Type B pancreatic cell (in vitro differentiated cells): ENCODE results near the gene ZNF512B. TPM values are rescaled to one million over a fixed set of nuclear protein-coding genes. Genes with fewer than 3 reads are reported as not detected.
A peak's percentile ranks its signal among the peaks of the same experiment; 100 is the strongest.

Source experiments
- DNase-seq: peaks from one replicate; pipeline ENCODE4 v3.0.0; 2021; ENCODE audit warnings: mixed read lengths; ENCODE audit not compliant: unreplicated experiment; ENCODE audit errors: extremely low spot score
- H3K27ac Mint-ChIP-seq: 2 replicates; pipeline ENCODE4 v1.8.0; 2021; ENCODE audit warnings: mild to moderate bottlenecking, mixed read lengths
- H3K27me3 Mint-ChIP-seq: 2 replicates; pipeline ENCODE4 v1.8.0; 2021; ENCODE audit warnings: mixed read lengths
- H3K36me3 Mint-ChIP-seq: 2 replicates; pipeline ENCODE4 v1.8.0; 2021; ENCODE audit warnings: mixed read lengths
- H3K4me1 Mint-ChIP-seq: one replicate; pipeline ENCODE4 v1.8.0; 2021; ENCODE audit warnings: mixed read lengths; ENCODE audit not compliant: unreplicated experiment
- H3K4me3 Mint-ChIP-seq: 2 replicates; pipeline ENCODE4 v1.8.0; 2021; ENCODE audit warnings: mild to moderate bottlenecking, mixed read lengths
- H3K9me3 Mint-ChIP-seq: 2 replicates; pipeline ENCODE4 v1.8.0; 2021; ENCODE audit warnings: mixed read lengths
- microRNA-seq: library from miRNA; unstranded; fragments of <30 nt; microRNA quantifications from one replicate; pipeline ENCODE4, GENCODE V29; 2020
- total RNA-seq: library from RNA; stranded (reverse); gene quantifications from 2 replicates; pipeline ENCODE4 v1.2.1, GENCODE V29; 2021; ENCODE audit warnings: low replicate concordance
- TF ChIP-seq, protein P1 (sequence below): fragments of 200-600 bp; sonication (generic); conservative IDR thresholded peaks from 2 replicates; pipeline ENCODE4 v1.5.0; 2021; ENCODE audit warnings: antibody characterized with exemption, mild to moderate bottlenecking

ZNF512B gene
- total RNA-seq, 1 donor from 2014 or later, result 40.8 TPM

GRCh38 chr20:63908008-63908682 is 61.6 kb downstream of the ZNF512B start:
- Mint-ChIP-seq H3K27me3 (no peaks in the 10 kb centered on the region), H3K27ac (peak overlapping the region; percentile 24), H3K4me1 (peaks cover 22% of the 10 kb centered on the region), H3K9me3 (no peaks in the 10 kb centered on the region), H3K36me3 (peaks cover 9% of the 10 kb centered on the region), H3K4me3 (no peak overlapping the region)
- no peak for DNase-seq
- TF ChIP-seq, protein P1, sequence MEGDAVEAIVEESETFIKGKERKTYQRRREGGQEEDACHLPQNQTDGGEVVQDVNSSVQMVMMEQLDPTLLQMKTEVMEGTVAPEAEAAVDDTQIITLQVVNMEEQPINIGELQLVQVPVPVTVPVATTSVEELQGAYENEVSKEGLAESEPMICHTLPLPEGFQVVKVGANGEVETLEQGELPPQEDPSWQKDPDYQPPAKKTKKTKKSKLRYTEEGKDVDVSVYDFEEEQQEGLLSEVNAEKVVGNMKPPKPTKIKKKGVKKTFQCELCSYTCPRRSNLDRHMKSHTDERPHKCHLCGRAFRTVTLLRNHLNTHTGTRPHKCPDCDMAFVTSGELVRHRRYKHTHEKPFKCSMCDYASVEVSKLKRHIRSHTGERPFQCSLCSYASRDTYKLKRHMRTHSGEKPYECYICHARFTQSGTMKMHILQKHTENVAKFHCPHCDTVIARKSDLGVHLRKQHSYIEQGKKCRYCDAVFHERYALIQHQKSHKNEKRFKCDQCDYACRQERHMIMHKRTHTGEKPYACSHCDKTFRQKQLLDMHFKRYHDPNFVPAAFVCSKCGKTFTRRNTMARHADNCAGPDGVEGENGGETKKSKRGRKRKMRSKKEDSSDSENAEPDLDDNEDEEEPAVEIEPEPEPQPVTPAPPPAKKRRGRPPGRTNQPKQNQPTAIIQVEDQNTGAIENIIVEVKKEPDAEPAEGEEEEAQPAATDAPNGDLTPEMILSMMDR, result no peak

Small RNA genes lying within 50 kb of the gene (microRNA-seq; reads per million reads assigned to microRNA genes)
- gene MIR1914 (3.6 reads per million, percentile 9 among the genes with 10 or more reads in this experiment), gene MIR647 (not detected), gene MIR941-1 (not detected), gene MIR941-2 (not detected), gene MIR941-3 (not detected), gene MIR941-4 (not detected), gene MIR941-5 (not detected)

Other genes starting within 250 kb of the ZNF512B start
- 6.3 and 11.3 TPM in 2 replicates for gene LIME1, start 233.3 kb downstream of the ZNF512B start, total RNA-seq
- 52.6 and 75.6 TPM in 2 replicates for gene SLC2A4RG, start 230.2 kb downstream of the ZNF512B start, total RNA-seq
- gene ZBTB46, start 138.7 kb downstream of the ZNF512B start, total RNA-seq, result 9.8 and 13.6 TPM in 2 replicates
- not detected in 2 replicates for gene ABHD16B, start 108.4 kb downstream of the ZNF512B start, total RNA-seq
- gene TPD52L2, start 104.7 kb downstream of the ZNF512B start, total RNA-seq, result 76.5 and 96.3 TPM in 2 replicates
- 44.1 and 51.9 TPM in 2 replicates for gene DNAJC5, start 74.8 kb downstream of the ZNF512B start, total RNA-seq
- gene UCKL1, start 13.5 kb downstream of the ZNF512B start, total RNA-seq, result 44.1 and 49.7 TPM in 2 replicates
- 7.4 and 16.9 TPM in 2 replicates for gene SAMD10, start 9.7 kb upstream of the ZNF512B start, total RNA-seq
- gene PRPF6, start 11.2 kb upstream of the ZNF512B start, total RNA-seq, result 64.3 and 67.9 TPM in 2 replicates
- gene C20orf204, start 66.3 kb upstream of the ZNF512B start, total RNA-seq, result 3.0 and 7.4 TPM in 2 replicates
- gene SOX18, start 79.7 kb upstream of the ZNF512B start, total RNA-seq, result 0.72 and 1.2 TPM in 2 replicates
- 33.4 and 73.3 TPM in 2 replicates for gene TCEA2, start 93.3 kb upstream of the ZNF512B start, total RNA-seq
- gene RGS19, start 109.6 kb upstream of the ZNF512B start, total RNA-seq, result 8.4 and 9.5 TPM in 2 replicates
- gene OPRL1, start 110.2 kb upstream of the ZNF512B start, total RNA-seq, result 0.50 and 1.9 TPM in 2 replicates
- not detected in 2 replicates for gene LKAAEAR1, start 114.5 kb upstream of the ZNF512B start, total RNA-seq
- gene NPBWR2, start 137.6 kb upstream of the ZNF512B start, total RNA-seq, result not detected in 2 replicates
- 2.9 and 4.9 TPM in 2 replicates for gene MYT1, start 194.5 kb upstream of the ZNF512B start, total RNA-seq